Hepatic stellate cell (primary cell): ENCODE results near the gene SRPK2.
A peak's percentile ranks its signal among the peaks of the same experiment; 100 is the strongest.
"Not testable (repeated sequence)": the region's sequence is repeated elsewhere in the genome, so short reads cannot be mapped to it uniquely, and the experiment has no call there.

Experiments
- DNase-seq: peaks from one replicate; pipeline ENCODE4 v3.0.0; 2011; ENCODE audit warnings: low spot score

SRPK2 gene

GRCh38 chr7:105376908-105377533, 11.7 kb downstream of the SRPK2 start:
- no peak for DNase-seq

GRCh38 chr7:105369944-105370343, 18.8 kb downstream of the SRPK2 start:
- no peak for DNase-seq

- DNase-seq, result no peak
These were observed 21.3 kb downstream of the SRPK2 start for GRCh38 chr7:105367458-105367857.

- DNase-seq, result no peak
These were observed 22.9 kb downstream of the SRPK2 start for GRCh38 chr7:105365541-105366534.

- no peak for DNase-seq
These were observed 24.0 kb downstream of the SRPK2 start for GRCh38 chr7:105364684-105365083.

GRCh38 chr7:105363657-105364056, 25.1 kb downstream of the SRPK2 start:
- not testable (repeated sequence) for DNase-seq

GRCh38 chr7:105362685-105363084, 26.0 kb downstream of the SRPK2 start:
- DNase-seq, result not testable (repeated sequence)

- not testable (repeated sequence) for DNase-seq
These were observed 26.7 kb downstream of the SRPK2 start for GRCh38 chr7:105361995-105362394.

- not testable (repeated sequence) for DNase-seq
These were observed 28.6 kb downstream of the SRPK2 start for GRCh38 chr7:105360149-105360548.

GRCh38 chr7:105355701-105356100, 33.0 kb downstream of the SRPK2 start:
- no peak for DNase-seq

- DNase-seq, result no peak
These were observed 34.3 kb downstream of the SRPK2 start for GRCh38 chr7:105354383-105354782.

- peak; percentile 68 for DNase-seq
These were observed 34.9 kb downstream of the SRPK2 start for GRCh38 chr7:105353752-105354328.

- DNase-seq, result no peak
These were observed 35.6 kb downstream of the SRPK2 start for GRCh38 chr7:105352901-105353668.

- DNase-seq, result peak; percentile 64
These were observed 36.6 kb downstream of the SRPK2 start for GRCh38 chr7:105352018-105352612.

GRCh38 chr7:105350906-105351305, 37.8 kb downstream of the SRPK2 start:
- DNase-seq, result no peak

- not testable (repeated sequence) for DNase-seq
These were observed 40.5 kb downstream of the SRPK2 start for GRCh38 chr7:105348177-105348576.

- DNase-seq, result no peak
These were observed 42.0 kb downstream of the SRPK2 start for GRCh38 chr7:105346593-105347322.

- DNase-seq, result no peak
These were observed 42.6 kb downstream of the SRPK2 start for GRCh38 chr7:105346138-105346537.

- DNase-seq, result no peak
These were observed 43.0 kb downstream of the SRPK2 start for GRCh38 chr7:105345725-105346124.

- DNase-seq, result no peak
These were observed 43.7 kb downstream of the SRPK2 start for GRCh38 chr7:105345003-105345402.
